ENCODE data around the gene SDK1. TPM values are rescaled to one million over a fixed set of nuclear protein-coding genes. Genes with fewer than 3 reads are reported as not detected.

The SDK1 gene
- total RNA-seq, 1 experiment from 2014 or later = 7.1 TPM

DNA sequence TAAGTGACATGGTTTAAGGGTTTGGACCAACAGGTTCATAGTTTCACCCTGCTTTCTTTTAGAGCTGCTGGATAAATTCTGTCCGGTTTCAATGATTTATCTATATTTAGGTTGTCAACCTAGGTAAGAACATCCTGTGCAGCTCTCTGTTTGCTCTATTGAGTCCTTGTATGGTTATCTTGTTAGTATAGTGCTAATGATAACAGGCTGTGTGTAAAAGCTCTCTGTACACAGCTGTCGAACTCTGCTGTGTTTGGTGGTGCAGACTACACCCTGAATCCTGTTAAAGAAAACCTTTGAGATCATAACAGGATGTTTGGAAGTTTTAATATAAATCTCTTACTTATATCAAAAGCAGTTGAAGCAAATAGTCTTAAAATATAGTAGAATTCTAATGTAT, 219.2 kb downstream of the SDK1 start:
- TF ChIP-seq, protein P1, sequence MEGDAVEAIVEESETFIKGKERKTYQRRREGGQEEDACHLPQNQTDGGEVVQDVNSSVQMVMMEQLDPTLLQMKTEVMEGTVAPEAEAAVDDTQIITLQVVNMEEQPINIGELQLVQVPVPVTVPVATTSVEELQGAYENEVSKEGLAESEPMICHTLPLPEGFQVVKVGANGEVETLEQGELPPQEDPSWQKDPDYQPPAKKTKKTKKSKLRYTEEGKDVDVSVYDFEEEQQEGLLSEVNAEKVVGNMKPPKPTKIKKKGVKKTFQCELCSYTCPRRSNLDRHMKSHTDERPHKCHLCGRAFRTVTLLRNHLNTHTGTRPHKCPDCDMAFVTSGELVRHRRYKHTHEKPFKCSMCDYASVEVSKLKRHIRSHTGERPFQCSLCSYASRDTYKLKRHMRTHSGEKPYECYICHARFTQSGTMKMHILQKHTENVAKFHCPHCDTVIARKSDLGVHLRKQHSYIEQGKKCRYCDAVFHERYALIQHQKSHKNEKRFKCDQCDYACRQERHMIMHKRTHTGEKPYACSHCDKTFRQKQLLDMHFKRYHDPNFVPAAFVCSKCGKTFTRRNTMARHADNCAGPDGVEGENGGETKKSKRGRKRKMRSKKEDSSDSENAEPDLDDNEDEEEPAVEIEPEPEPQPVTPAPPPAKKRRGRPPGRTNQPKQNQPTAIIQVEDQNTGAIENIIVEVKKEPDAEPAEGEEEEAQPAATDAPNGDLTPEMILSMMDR (IDR thresholded peaks at IDR 0.05; ENCODE audit: insufficient read depth in 1 of 2, low read depth in 1 of 2, low read length in 1 of 2, severe bottlenecking in 1 of 2, unreplicated experiment in 1 of 2) = no peak
- no peaks in the 10 kb centered on the region for H3K9me3 ChIP-seq
- peaks cover 15% of the 10 kb centered on the region for H3K4me1 ChIP-seq
- ChIA-PET POLR2A (no interaction called here), CTCF (interaction anchor here (0.5 to 1.0 kb wide), 2 partner anchors 51 to 153 kb away, joined by 3 read pairs; no protein-coding TSS in a partner anchor)
- Mint-ChIP-seq H3K9me3 (ENCODE audit: unreplicated experiment) (no peaks in the 10 kb centered on the region), H3K4me3 (ENCODE audit: unreplicated experiment) (no peak overlapping the region), H3K27ac (ENCODE audit: unreplicated experiment) (no peak overlapping the region), H3K36me3 (ENCODE audit: insufficient read depth, unreplicated experiment) (no peaks in the 10 kb centered on the region), H3K27me3 (ENCODE audit: insufficient read depth, unreplicated experiment) (peaks cover 3% of the 10 kb centered on the region), H3K4me1 (ENCODE audit: low read depth, unreplicated experiment) (peaks cover 15% of the 10 kb centered on the region)
- DNase-seq = peak in 1 of 2 experiments; percentile 29
- intact Hi-C loops (cut with micrococcal nuclease; ENCODE audit: unreplicated experiment) = loop anchor here (1.0 kb wide), 1 partner anchor 38 kb away; no protein-coding TSS in a partner anchor
- no TSS peak for BruUV-seq (replicated peaks)
- no peaks in the 10 kb centered on the region for H3K27me3 ChIP-seq (replicated peaks; ENCODE audit: control insufficient read depth, insufficient read depth, low read length)
- no peaks in the 10 kb centered on the region for H3K36me3 ChIP-seq (ENCODE audit: control insufficient read depth, insufficient read depth, low read length)
- no peak overlapping the region for H3K4me3 ChIP-seq (ENCODE audit: low read depth, low read length)

DNA sequence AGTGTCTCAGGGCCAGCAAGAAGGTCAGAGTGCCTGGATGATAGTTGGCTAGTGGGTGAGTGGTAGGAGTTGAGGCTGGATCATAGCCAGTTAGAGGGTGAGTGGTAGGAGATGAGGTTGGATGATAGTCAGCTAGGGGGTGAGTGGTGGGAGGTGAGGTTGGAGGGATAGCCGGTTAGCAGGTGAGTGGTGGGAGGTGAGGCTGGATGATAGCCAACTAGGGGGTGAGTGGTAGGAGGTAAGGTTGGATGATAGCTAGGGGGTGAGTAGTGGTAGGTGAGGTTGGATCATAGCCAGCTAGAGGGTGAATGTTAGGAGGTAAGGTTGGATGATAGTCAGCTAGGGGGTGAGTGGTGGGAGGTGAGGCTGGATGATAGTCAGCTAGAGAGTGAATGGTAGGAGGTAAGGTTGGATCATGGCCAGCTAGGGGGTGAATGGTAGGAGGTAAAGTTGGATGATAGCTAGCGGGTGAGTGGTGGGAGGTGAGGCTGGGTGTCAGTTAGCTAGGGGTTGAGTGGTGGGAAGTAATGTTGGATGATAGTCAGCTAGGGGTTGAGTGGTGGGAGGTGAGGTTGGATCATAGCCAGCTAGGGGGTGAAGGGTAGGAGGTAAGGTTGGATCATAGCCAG, 226.6 kb downstream of the SDK1 start:
- Histone ChIP-seq H3K4me3 (ENCODE audit: low read depth, low read length) (no peak overlapping the region), H3K36me3 (ENCODE audit: control insufficient read depth, insufficient read depth, low read length) (no peaks in the 10 kb centered on the region), H3K27me3 (replicated peaks; ENCODE audit: control insufficient read depth, insufficient read depth, low read length) (no peaks in the 10 kb centered on the region), H3K4me1 (no peaks in the 10 kb centered on the region), H3K9me3 (no peaks in the 10 kb centered on the region)
- peaks cover 2% of the 10 kb centered on the region for H3K4me1 Mint-ChIP-seq (ENCODE audit: low read depth, unreplicated experiment)
- ChIA-PET POLR2A (no interaction called here), CTCF (no interaction called here)
- no peaks in the 10 kb centered on the region for H3K36me3 Mint-ChIP-seq (ENCODE audit: insufficient read depth, unreplicated experiment)
- no peaks in the 10 kb centered on the region for H3K9me3 Mint-ChIP-seq (ENCODE audit: unreplicated experiment)
- H3K27me3 Mint-ChIP-seq (ENCODE audit: insufficient read depth, unreplicated experiment) = no peaks in the 10 kb centered on the region
- no peak overlapping the region for H3K27ac Mint-ChIP-seq (ENCODE audit: unreplicated experiment)
- DNase-seq = no peak
- H3K4me3 Mint-ChIP-seq (ENCODE audit: unreplicated experiment) = no peak overlapping the region
- TF ChIP-seq, protein P1 (IDR thresholded peaks at IDR 0.05; ENCODE audit: insufficient read depth in 1 of 2, low read depth in 1 of 2, low read length in 1 of 2, severe bottlenecking in 1 of 2, unreplicated experiment in 1 of 2) = no peak
- intact Hi-C loops (cut with micrococcal nuclease; ENCODE audit: unreplicated experiment) = no loop called here
- BruUV-seq (replicated peaks) = no TSS peak

GRCh38 chr7:3533040-3533439, 232.0 kb downstream of the SDK1 start:
- ChIA-PET POLR2A (no interaction called here), CTCF (no interaction called here)
- Mint-ChIP-seq H3K27me3 (ENCODE audit: insufficient read depth, unreplicated experiment) (no peaks in the 10 kb centered on the region), H3K4me1 (ENCODE audit: low read depth, unreplicated experiment) (peaks cover 15% of the 10 kb centered on the region), H3K27ac (ENCODE audit: unreplicated experiment) (no peak overlapping the region), H3K9me3 (ENCODE audit: unreplicated experiment) (no peaks in the 10 kb centered on the region), H3K4me3 (ENCODE audit: unreplicated experiment) (no peak overlapping the region), H3K36me3 (ENCODE audit: insufficient read depth, unreplicated experiment) (no peaks in the 10 kb centered on the region)
- Histone ChIP-seq H3K4me1 (0 out of 2 replicates have a peak, but pooled peaks cover 3% of the 10 kb centered on the region), H3K4me3 (ENCODE audit: low read depth, low read length) (no peak overlapping the region), H3K9me3 (no peaks in the 10 kb centered on the region; the same call in 1 of the 2 replicates), H3K36me3 (ENCODE audit: control insufficient read depth, insufficient read depth, low read length) (no peaks in the 10 kb centered on the region), H3K27me3 (replicated peaks; ENCODE audit: control insufficient read depth, insufficient read depth, low read length) (no peaks in the 10 kb centered on the region)
- intact Hi-C loops (cut with micrococcal nuclease; ENCODE audit: unreplicated experiment) = no loop called here
- DNase-seq = no peak
- TF ChIP-seq, protein P1 (IDR thresholded peaks at IDR 0.05; ENCODE audit: insufficient read depth in 1 of 2, low read depth in 1 of 2, low read length in 1 of 2, severe bottlenecking in 1 of 2, unreplicated experiment in 1 of 2) = no peak
- no TSS peak for BruUV-seq (replicated peaks)

Measured in Caco-2 (cell line).